IPS-NIHi11 (cell line): ENCODE results near the gene ETV3L.

Experiments used
- DNase-seq: peaks from one replicate; pipeline ENCODE4 v3.0.0; 2012; ENCODE audit warnings: mixed read lengths, low spot score

The ETV3L gene

GRCh38 chr1:157099633-157100009 is at the start of gene ETV3L:
Gene ETV3L (minus strand): TSS chr1:157099808. CDS start chr1:157099523, 285 bp downstream.
- DNase-seq: peak; percentile 45

- no peak for DNase-seq
Measured at GRCh38 chr1:157147906-157148700, 48.5 kb upstream of the ETV3L start.

GRCh38 chr1:157147037-157147436 is 47.4 kb upstream of the ETV3L start:
- no peak for DNase-seq

- DNase-seq: no peak
Measured at GRCh38 chr1:157146244-157146643, 46.6 kb upstream of the ETV3L start.

- no peak for DNase-seq
Measured at GRCh38 chr1:157145076-157145475, 45.5 kb upstream of the ETV3L start.

GRCh38 chr1:157144509-157144908 is 44.9 kb upstream of the ETV3L start:
- DNase-seq: no peak

GRCh38 chr1:157142765-157143423 is 43.3 kb upstream of the ETV3L start:
- DNase-seq: no peak

- no peak for DNase-seq
Measured at GRCh38 chr1:157142201-157142600, 42.6 kb upstream of the ETV3L start.

GRCh38 chr1:157141212-157141855 is 41.7 kb upstream of the ETV3L start:
- DNase-seq: no peak

- no peak for DNase-seq
Measured at GRCh38 chr1:157140063-157140588, 40.5 kb upstream of the ETV3L start.

GRCh38 chr1:157139052-157139715 is 39.6 kb upstream of the ETV3L start:
- no peak for DNase-seq

- peak; percentile 95 for DNase-seq
Measured at GRCh38 chr1:157138220-157139051, 38.8 kb upstream of the ETV3L start, which contains the start of gene ETV3. Gene ETV3 (minus strand): TSS chr1:157138395. CDS start chr1:157136352, 2,043 bp downstream.

GRCh38 chr1:157137408-157138219 is 38.0 kb upstream of the ETV3L start:
- no peak for DNase-seq

GRCh38 chr1:157137046-157137407 is 37.4 kb upstream of the ETV3L start:
- peak; percentile 37 for DNase-seq

- DNase-seq: no peak
Measured at GRCh38 chr1:157136133-157136532, 36.5 kb upstream of the ETV3L start.

- DNase-seq: no peak
Measured at GRCh38 chr1:157135646-157136045, 36.0 kb upstream of the ETV3L start.

- DNase-seq: no peak
Measured at GRCh38 chr1:157135070-157135469, 35.5 kb upstream of the ETV3L start.

- no peak for DNase-seq
Measured at GRCh38 chr1:157134442-157134841, 34.8 kb upstream of the ETV3L start.

GRCh38 chr1:157133426-157133825 is 33.8 kb upstream of the ETV3L start:
- DNase-seq: no peak

GRCh38 chr1:157132616-157133167 is 33.1 kb upstream of the ETV3L start:
- no peak for DNase-seq
